ENCODE data around the gene BCAR3. TPM values are rescaled to one million over a fixed set of nuclear protein-coding genes. Genes with fewer than 3 reads are reported as not detected.

BCAR3 gene
- total RNA-seq, 2 donors from 2014 or later: 45.2 to 47.7 TPM

GRCh38 chr1:93636712-93637111 lies 44.9 kb downstream of the BCAR3 start:
- intact Hi-C loops (cut with DNase I): no loop called here
- Histone ChIP-seq H3K27ac (no peak overlapping the region), H3K9ac (ENCODE audit: low read depth in 2 of 2, low read length in 2 of 2) (no peak overlapping the region), H3K36me3 (no peaks in the 10 kb centered on the region), H3K4me3 (no peak overlapping the region), H3K27me3 (no peaks in the 10 kb centered on the region), H3K9me3 (no peaks in the 10 kb centered on the region), H3K4me1 (no peaks in the 10 kb centered on the region)
- TF ChIP-seq CTCF (IDR thresholded peaks at IDR 0.05): no peak
- DNase-seq: no peak

- intact Hi-C loops (cut with DNase I): no loop called here
- no peak overlapping the region for H3K9ac ChIP-seq (ENCODE audit: low read depth in 2 of 2, low read length in 2 of 2)
These were observed 45.8 kb downstream of the BCAR3 start for GRCh38 chr1:93635614-93636543.

GRCh38 chr1:93633313-93633712 lies 48.3 kb downstream of the BCAR3 start:
- TF ChIP-seq CTCF (IDR thresholded peaks at IDR 0.05): no peak
- Histone ChIP-seq H3K27me3 (no peaks in the 10 kb centered on the region), H3K36me3 (no peaks in the 10 kb centered on the region), H3K4me3 (no peak overlapping the region), H3K9ac (ENCODE audit: low read depth in 2 of 2, low read length in 2 of 2) (no peak overlapping the region), H3K9me3 (no peaks in the 10 kb centered on the region), H3K27ac (no peak overlapping the region), H3K4me1 (no peaks in the 10 kb centered on the region)
- DNase-seq: no peak
- intact Hi-C loops (cut with DNase I): no loop called here

More at GRCh38 chr1:93635614-93636543, 45.8 kb downstream of the BCAR3 start:
- no peaks in the 10 kb centered on the region for H3K9me3 ChIP-seq
- no peak for TF ChIP-seq CTCF (IDR thresholded peaks at IDR 0.05)
- DNase-seq: no peak
- H3K27ac ChIP-seq: no peak overlapping the region
- H3K4me1 ChIP-seq: no peaks in the 10 kb centered on the region
- H3K27me3 ChIP-seq: no peaks in the 10 kb centered on the region
- H3K36me3 ChIP-seq: no peaks in the 10 kb centered on the region
- H3K4me3 ChIP-seq: no peak overlapping the region

GRCh38 chr1:93631626-93632365 lies 49.8 kb downstream of the BCAR3 start:
- no peak overlapping the region for H3K9ac ChIP-seq (ENCODE audit: low read depth in 2 of 2, low read length in 2 of 2)
- DNase-seq: no peak
- TF ChIP-seq CTCF (IDR thresholded peaks at IDR 0.05): no peak

GRCh38 chr1:93630168-93630567 lies 51.5 kb downstream of the BCAR3 start:
- Histone ChIP-seq H3K36me3 (no peaks in the 10 kb centered on the region), H3K9ac (ENCODE audit: low read depth in 2 of 2, low read length in 2 of 2) (no peak overlapping the region), H3K27me3 (no peaks in the 10 kb centered on the region), H3K4me3 (no peak overlapping the region), H3K4me1 (no peaks in the 10 kb centered on the region), H3K9me3 (no peaks in the 10 kb centered on the region), H3K27ac (no peak overlapping the region)
- TF ChIP-seq CTCF (IDR thresholded peaks at IDR 0.05): no peak
- intact Hi-C loops (cut with DNase I): loop anchor here (2.0 kb wide), 1 partner anchor 185 kb away; no protein-coding TSS in a partner anchor
- no peak for DNase-seq

More at GRCh38 chr1:93631626-93632365, 49.8 kb downstream of the BCAR3 start:
- Histone ChIP-seq H3K27ac (no peak overlapping the region), H3K9me3 (no peaks in the 10 kb centered on the region), H3K27me3 (no peaks in the 10 kb centered on the region), H3K36me3 (no peaks in the 10 kb centered on the region), H3K4me3 (no peak overlapping the region), H3K4me1 (no peaks in the 10 kb centered on the region)
- intact Hi-C loops (cut with DNase I): loop anchor here (2.0 kb wide), 1 partner anchor 183 kb away; no protein-coding TSS in a partner anchor
